Smooth muscle cell of the brain vasculature (primary cell): Measurements from ENCODE around the gene SGMS1.
"Not testable (repeated sequence)": the region's sequence is repeated elsewhere in the genome, so short reads cannot be mapped to it uniquely, and the experiment has no call there.

Experiments
- DNase-seq: peaks from one replicate; pipeline ENCODE4 v3.0.0-alpha.2; 2012; ENCODE audit warnings: low read depth, low spot score

SGMS1 gene

DNA sequence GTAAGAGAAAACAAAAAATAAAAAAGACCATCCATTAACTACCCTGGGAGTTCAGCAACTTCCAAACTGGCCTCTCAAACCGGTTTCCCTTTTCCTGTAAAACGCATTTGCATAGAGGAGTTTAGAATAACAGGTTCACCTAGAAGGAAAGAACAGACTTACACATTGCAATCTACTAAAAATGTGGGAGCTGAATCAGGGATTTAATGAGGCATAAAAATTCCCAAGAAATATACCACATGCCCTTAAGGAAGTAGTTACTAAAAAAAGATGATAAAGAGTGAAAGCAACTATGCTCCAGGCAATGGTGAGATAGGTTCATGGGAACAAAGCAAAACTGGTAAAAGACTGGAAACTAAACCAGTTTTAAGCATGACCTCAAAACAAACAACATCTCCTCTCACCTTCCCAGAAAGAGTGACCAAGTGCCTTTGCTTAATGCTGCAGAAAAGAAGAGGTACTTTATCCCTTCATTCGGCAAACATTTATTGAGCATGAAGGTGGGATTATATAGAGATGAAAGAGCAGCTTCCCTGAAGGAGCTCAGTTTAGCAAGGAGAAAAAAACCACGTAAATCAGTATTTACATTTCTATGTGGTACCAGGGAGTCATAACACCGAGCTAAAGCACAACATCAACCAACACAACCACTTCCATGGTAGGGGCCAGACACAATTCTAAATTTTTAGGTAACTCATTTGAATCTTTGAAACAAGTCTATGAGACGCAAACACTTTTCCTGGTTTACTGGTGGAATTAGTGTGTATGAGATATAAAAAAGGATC is 152.8 kb downstream of the SGMS1 start:
- no peak for DNase-seq

DNA sequence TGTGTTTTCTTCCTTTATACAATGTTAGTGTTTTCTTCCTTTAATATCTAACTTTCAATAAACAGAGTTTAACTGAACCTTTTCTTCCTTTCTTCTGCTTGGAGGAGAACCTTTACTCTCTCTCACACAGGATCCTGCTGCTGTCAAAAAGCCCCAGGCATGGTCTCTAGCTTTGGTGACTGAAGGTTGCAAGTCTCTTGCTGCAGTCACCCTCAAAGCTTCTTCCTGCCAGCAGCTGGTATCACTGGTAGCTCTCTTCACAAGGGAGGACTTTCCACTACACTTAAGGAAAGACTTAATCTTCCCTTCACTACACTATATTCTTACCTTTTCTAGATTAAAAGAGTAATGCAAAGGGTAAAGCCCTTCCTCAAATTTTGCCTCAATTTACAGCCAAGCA is 153.4 kb downstream of the SGMS1 start:
- no peak for DNase-seq

DNA sequence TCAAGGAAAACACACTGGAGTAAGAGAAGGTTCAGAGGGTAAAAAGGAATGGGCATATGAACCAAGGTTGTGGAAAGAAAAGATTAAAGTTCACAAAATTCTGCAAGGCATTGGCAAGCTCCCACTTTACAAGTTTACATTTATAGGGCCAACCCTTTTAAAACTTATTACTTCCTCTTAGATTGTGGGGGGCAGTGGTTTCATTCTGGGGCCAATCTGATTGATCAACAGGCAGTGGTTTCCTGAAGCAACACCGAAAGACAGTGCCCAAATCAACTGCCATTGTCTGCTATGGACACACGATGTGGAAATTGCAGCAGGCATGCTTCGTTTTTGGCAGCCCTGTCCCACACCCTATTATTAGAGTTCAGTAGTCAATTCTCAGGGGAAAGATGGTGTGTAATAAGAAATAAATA is 154.0 kb downstream of the SGMS1 start:
- DNase-seq: no peak

DNA sequence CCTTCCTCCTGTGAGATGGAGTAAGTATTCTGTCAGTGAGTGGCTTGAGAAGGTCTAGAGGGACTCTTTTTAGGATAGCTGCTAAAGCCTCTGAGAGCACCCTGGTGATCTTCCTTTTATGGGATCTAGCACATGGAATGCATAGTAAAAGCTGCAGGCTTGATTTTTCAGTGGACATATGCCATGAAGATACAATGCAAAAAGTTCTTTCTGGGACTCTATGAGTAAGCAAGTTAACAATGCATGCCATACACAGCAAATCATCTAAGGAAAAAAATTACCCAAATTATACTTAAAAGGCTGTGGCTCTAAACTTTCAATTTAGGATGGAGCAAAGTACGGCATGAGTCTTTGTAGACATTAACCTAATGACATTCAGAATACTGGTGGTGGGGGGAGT is 154.5 kb downstream of the SGMS1 start:
- DNase-seq: no peak

DNA sequence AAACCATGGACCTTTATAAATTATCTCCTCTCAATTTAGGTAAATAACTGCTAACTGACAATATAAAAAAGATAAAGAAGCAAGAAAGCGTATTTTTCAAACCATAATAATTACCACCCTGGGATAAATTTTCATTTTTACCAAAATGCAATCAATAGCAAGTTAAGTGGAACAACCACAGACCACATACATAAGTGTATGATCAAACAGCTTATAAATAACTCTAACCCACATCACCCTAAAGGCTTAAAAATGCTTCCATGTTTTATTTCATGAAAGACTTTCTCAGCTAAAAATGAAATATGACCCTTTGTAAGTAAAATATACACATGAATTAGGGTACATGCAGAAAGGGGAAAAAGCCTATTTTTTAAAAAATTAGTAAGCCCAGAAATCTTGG is 156.5 kb downstream of the SGMS1 start:
- no peak for DNase-seq

DNA sequence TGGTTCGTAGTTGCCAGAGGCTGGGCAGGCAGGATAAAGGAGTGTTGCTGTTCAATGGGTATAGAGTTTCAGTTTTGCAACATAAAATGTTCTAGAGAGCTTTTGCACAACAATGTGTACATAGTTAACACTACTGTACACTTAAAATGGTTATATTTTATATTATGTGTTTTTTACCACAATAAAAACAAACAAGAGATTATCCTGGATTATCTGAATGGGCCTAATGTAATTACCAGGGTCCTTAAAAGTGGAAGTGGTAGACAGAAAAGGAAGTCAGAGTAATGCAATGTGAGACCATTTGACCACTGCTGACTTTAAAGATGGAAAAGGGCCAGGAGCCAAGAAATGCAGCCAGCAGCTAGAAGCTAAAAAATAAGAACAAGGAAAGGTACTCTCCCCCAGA is 159.7 kb downstream of the SGMS1 start:
- DNase-seq: no peak

DNA sequence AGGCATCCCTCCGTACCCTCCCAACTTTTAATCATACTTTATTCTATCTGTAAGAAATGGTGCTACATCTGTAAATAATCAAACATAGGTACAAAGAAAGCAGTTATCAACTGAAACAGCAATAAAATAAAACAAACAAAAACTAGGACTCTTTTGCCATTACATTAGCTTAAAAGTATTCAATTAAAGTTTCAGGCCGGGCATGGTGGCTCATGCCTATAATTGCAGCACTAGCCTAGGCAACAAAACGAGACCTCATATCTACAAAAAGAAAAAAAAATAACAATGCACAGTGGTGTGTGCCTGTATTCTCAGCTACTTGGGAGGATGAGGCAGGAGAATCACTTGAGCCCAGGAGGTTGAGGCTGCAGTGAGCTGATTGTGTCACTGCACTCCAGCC is 161.9 kb downstream of the SGMS1 start:
- no peak for DNase-seq

DNA sequence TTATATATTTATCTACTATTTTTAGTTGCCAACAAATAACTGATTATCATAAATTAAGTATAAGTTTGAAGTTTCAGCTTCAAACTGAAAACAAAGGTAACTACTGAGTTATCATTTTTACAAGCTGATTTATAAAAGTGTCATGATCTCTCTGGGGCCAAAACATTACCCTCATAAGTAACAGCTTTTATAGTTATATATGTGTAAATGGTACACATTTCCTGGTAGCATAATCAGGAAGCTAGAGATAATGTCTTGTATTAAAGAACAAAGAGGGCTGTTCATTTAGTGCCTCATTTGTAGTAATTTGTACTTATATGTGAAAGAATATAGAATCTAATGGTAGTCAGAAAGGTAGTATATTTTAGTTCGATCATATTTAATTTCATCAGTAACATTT is 162.6 kb downstream of the SGMS1 start:
- no peak for DNase-seq

DNA sequence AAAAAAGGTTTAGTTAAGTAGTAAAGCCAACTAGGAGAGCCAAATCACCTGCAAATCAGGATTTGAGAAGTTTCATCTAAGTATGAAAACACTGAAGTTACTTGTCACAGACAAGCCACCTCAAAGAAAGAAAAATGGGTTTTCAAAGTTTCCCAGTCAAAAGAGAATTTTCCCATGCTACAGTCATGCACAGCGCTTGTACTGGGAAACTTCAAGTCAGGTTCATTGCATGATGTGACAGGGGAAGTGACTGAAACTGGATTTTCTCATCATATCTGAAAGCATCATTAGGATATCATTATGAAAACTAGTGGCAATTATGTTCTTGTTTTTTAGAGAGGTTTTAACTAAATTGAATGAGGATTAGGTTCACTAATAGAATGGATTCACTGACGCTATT is 167.0 kb downstream of the SGMS1 start:
- no peak for DNase-seq

DNA sequence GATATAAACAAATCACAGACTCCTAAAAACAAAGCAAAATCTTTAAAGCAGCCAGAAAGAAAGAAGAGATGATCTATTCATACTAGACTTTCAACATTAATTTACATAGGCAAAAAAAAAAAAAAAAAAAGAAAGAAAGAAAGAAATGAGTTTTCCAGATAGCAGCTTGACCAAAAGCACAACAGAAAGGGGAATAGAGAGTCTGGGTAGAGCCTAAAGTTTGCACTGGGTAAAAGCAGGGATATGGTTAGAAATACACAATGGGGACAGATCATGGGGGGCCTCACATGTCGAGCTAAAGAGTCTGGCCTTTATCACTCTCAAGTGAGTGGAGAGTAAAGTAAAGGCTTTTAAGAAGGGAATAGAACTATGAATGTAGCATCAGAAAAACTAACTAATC is 169.8 kb downstream of the SGMS1 start:
- no peak for DNase-seq

DNA sequence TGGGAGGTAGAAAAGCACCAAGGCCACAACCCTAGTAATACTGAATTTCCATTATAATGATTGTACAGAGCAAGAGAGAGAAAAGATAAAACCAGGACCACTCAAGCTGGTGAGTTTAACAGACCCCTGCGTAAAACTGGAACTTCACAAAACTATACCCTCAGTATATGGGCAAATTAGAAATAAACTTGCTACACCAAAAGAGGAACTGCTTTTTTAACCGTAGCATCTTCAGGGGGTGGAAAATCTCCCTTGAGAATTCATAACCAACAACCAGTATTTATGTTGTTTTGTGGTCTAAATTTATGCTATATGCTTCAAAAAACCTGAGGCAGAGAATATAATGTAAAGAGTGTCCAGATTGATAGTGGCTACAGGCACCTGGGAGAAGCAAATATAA is 171.2 kb downstream of the SGMS1 start:
- no peak for DNase-seq

DNA sequence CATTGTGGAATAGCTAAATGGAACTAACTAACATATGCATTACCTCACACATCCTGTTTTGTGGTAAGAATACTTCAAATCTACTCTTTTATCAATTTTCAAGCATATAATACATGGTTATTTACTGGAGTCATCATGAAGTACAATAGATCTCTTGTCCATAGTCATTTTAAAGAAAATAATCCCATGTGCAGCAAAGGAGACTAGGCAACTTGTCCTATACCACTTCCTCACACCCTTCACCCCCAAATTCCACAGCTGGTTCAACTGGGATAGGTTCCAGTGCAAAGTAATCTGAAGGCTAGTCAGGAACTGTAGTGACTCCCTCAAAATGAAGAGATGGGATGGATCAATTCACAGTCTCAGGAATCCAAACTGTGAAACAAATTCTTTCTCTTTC is 176.1 kb downstream of the SGMS1 start:
- no peak for DNase-seq

DNA sequence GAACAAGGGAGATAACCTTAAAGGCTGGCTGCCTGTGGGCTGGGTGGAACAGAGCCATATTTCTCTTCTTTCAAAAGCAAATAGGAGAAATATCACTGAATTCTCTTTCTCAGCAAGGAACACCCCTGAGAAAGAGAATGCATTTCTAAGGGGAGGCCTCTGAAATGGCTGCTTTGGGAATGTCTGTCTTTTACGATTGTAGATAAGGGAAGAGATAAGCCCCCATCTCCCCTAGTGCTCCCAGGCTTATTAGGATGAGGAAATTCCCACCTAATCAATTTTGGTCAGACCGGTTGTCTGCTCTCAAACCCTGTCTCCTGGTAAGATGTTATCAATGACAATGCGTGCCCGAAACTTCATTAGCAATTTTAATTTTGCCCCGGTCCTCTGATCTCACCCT is 178.0 kb downstream of the SGMS1 start:
- DNase-seq: not testable (repeated sequence)

DNA sequence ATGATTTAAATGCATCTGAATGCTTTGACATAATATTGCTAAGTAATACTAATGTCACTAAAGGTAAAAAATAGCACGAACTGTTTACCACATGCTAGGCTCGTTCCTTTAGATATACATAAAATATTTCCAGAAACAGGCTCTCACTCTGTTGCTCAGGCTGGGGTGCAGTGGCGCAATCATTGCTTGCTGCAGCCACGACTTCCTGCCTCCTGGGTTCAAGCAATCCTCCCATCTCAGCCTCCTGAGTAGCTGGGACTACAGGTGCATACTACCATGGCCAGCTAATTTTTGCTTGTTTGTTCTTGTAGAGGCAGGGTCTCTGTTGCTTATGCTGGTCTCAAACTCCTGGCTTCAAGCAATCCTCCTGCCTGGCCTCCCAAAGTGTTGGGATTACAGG is 183.3 kb downstream of the SGMS1 start:
- no peak for DNase-seq

DNA sequence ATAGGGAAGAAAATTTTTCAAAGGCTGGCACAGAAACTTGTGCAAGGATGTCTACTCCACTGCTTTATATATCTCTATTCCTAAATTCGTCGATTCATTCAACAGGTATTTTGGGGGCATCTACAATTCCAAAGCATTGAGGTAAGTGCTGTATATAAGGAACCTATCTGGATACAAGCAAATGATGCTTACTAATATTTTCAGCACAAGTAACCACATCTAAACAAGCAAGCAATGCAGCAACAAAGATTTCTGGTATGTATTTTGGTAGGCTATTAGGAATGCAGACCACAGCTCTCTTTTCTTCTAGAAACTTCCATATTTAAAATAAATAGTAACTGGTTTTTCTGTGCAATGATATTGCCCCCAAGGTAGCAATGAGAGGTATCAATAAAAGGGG is 183.9 kb downstream of the SGMS1 start:
- no peak for DNase-seq

DNA sequence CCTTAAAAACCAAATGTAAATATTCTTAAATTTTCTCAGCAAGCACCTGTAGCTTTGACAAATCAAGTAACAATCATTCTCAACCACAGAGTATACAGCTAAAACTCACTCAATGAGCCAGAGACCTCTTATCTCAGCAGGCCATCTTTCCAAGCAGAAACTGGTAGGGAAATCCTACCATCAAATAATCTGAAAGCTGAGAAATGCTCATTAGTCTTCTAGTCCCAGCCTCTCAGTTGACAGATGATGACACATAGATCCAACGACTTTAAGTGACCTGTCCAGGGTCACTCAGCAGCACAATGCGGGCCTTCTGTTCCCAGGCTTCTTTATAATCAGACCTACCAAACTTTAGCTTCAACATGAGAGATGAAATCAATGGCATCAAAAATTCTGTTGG is 184.6 kb downstream of the SGMS1 start:
- DNase-seq: no peak

DNA sequence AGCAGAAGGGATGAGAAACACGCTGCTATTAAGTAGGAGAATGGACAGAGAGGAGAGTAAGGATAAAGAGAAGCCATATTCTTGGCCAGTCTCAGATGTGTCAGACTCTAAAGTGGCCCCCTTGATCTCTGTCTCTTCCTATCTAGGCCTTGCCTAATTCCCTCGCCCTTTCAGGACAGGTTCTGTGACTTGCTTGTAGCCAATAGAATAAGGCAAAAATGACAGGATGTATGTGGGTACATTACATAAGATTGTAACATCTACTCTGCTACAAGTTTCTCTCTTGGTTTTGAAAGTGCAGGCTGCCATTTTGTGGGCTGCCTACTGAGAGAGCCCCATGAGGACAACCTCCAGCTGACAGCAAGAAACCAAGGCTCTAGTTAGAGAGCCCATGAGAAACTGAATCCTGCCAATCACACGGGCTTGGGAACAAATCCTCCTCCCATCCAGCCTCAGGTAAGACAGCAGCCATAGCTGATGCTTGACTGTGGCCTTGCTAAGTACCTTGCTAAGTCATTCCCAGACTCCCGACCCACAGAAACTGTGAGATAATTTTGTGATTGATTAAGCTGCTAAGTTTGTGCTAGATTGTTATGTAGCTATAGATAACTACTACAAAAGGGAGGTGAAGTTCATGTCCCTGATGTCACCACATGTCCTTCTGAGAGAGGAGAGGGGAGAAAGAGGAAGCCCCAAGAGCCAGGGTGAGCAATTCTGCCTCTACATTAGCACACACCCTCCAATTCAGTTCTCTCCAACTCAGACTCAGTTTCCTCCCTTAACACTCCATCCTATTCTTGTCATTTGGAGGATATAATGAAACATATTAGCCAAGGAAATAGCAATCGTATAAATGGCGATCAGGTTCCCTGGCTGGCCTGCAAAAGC is 185.5 kb downstream of the SGMS1 start:
- DNase-seq: no peak

DNA sequence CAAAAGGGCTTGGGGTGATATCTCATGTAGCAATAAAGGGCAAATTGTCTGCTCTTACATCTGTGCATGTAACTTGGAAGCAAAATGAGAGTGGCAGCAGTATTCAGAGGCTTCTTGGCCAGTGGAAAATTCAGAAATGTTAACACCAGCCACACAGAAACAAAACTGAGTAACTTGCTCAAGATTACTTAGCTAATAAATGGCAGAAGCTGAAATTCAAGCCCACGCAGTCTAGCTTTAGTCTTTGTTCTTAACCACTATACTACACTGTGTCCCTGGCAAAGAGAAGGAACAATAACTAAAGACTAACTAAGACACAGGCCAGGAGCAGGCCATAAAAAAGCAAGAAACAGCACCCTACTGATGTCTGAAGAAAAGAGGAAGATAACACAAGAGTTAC is 186.5 kb downstream of the SGMS1 start:
- DNase-seq: no peak

DNA sequence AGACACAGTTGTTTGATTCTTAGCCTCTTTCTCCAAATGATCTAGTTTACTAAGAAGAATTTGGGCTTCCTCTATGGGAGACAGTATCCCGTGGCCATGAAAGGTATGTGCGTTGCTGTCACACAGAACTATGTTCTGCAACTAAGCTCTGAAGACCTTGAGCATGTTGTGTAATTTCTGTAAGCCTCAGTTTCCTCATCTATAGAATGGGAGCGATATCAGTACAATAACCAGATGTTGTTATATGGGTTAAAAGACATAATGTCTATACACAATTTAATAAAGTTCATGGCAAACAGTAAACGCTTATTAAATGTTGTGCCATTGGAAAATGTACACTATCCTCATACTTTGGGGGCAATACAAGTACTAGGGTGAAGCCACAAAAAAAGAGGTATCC is 187.0 kb downstream of the SGMS1 start:
- no peak for DNase-seq

DNA sequence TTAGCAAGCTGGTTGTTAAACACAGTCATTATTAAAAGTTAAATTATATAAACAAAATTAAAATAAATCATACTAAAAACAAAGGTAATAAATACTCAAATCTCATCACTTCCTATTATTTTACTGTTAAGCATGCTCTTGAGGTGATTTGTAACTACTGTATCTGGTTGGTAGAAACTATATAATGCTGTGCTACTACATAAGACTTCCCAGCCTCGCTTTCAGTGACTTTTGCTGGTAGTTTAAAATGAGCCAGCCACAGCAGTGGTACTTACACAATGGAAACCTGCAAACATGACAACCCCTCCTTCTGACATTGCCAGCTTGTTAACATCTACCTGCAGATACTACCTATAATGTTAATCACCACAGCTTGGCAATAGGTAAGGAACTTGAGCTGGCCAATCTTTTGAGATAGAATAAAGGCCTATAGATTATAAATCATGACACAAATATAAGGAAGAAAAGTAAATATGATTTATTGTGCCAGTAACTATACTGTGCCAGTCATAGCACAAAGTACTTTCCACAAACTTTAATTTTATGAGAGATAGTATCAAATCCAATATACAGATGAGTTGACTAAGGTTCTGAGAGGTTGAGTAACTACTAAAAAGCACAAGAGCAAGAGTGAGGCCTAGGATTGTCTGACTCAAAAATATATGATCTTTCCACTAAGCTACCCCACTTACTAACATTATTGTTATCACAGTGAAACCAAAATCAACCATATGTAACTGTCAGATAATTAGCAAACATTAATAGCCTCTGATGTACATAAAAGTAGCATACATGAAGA is 191.3 kb downstream of the SGMS1 start:
- DNase-seq: no peak

DNA sequence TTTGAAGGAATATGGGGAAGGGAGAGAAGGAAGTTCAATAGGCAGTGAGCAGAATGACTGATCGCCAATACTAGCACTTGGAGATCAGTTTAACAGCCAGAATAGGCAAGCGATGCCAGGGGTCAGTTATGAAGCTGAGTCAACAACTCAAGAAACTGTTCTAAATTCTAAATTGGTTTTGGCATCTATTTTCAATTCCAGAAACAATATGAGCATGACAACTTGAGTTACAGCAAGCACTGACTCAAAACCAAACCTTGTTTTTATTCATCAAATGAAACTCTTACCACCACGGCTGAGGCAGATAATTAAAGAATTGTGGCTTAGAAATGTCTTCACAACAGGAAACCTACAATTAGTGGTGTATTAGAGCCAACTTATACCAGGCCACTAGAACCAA is 192.0 kb downstream of the SGMS1 start:
- no peak for DNase-seq

DNA sequence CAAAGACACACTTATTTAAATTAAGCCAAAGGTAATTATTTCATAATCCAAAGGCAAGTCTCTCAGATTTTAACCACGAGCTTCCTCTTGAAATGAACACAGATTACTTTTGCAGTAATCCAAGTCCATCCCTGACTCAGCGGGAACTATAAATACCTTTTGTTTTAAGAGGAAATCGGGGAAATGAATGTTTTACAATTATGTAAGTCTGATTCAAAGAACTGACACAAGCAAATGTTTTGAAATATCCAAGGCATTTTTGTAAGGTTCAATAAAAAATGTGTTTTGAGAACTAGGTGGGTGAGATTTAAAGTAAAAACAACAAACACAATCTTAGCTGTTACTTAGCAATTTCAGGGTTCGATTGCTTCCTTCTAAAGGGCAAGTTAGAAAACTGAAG is 192.6 kb downstream of the SGMS1 start:
- DNase-seq: no peak
